ENCODE data around the gene NUBP2.

Gene NUBP2

DNA sequence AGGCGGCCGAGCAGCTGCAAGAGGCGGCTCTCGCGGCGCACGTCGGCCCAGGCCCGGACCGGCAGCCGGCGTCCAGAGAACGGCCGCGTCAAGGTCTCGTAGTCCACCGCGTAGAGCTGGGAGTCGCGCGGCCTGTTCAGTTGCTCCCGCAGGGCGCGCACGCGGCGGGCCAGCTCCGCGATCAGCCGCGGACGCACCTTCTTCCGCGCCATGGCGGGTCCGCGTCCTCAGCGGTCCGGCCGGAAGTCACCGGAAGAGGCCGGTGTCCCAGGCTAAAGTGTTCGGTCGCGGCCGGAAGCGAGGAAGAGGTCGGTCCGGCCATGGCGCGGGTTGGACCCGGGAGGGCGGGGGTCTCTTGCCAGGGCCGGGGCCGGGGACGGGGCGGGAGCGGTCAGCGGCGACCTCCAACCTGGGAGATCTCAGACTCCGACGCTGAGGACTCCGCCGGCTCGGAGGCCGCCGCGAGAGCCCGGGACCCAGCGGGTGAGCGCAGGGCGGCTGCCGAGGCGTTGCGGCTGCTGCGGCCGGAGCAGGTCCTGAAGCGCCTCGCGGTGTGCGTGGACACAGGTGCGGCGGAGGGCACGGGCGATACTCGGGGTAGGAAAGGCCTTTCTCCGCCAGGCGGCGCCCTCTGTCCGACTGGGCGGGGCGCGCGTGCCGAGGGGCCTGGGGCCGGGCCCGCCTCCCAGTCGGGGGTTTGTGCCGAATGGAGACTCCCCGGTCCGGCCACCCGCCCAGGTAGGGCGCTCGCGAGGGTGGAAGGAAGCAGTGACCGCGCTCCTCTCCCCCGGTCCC lies 9.7 kb upstream of the NUBP2 start, which contains the start of gene MRPS34:
TSS of gene MRPS34 (minus strand) at position 227 of the 795 bp plus-strand sequence. CDS start at position 212, 15 bp downstream.
- DNase-seq: peak; percentile 96

DNA sequence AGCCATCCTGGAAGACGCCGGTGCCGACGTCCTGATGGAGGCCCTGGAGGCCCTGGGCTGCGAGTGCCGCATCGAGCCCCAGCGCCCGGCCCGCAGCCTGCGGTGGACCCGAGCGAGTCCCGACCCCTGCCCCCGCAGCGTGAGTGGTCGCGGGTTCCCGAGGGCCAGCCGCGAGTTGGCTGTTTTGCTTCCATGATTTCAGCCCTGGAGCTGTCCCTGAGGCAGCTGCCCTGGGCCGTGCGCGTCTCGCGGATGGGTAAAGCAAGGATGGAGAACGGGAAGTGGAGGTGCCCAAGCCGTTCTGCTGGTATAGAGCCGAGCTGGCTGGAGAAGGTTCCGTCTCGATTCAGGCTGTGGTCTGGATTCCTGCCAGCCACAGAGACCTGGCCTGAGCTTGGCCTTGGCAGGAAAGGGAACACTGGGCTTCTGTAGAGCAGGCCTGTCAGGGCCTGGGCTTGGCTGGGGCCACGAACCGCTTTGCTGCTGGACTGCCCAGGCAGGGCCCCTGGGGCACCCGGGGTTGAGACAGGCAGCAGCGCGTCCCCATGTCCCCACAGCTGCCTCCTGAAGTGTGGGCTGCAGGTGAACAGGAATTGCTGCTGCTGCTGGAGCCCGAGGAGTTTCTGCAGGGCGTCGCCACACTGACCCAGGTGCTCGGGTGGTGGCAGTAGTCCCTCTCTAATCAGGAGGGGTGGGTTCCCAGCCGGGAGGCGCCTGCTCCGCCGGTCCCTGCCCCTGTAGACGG lies 8.9 kb upstream of the NUBP2 start:
- peak; percentile 53 for DNase-seq

- no peak for DNase-seq
Measured at GRCh38 chr16:1774448-1774780, 8.3 kb upstream of the NUBP2 start.

GRCh38 chr16:1775006-1775845 lies 7.5 kb upstream of the NUBP2 start:
- DNase-seq: no peak

DNA sequence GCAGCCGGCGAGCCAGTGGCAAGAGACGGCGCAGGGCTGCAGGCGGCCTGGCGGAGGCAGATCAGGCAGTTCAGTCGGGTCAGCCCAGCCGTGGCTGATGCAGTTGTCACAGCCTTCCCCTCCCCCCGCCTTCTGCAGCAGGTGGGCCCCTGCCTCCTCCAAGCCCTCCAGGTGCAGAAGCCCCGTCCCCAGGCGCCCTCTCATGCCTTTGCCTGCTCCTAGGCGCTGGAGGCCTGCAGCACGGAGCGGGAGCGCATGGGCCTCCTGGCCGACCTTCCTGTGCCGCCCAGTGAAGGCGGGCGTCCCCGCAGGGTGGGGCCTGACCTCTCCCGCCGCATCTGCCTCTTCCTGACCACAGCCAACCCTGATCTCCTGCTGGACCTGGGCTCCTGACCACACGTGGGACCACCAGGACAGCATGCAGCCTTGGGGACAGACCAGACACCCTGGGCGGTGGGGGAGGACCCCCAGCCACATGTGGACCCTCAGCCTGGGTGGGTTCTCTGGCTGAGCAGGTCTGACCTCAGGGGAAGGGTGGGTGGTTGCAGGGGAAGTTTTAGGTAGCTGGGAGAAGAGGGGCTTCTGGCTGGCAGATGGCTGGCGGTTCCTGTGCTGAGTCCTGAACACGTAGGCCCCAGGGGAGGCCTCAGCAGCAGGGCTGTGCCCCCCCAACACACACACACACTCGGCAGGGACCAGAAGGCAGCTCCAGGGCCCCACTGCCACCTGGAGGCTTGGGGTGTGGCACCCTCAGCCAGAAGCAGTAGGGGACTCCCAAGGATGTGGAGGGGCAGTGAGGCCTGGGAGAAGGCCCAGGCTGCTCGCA lies 6.7 kb upstream of the NUBP2 start:
- no peak for DNase-seq

DNA sequence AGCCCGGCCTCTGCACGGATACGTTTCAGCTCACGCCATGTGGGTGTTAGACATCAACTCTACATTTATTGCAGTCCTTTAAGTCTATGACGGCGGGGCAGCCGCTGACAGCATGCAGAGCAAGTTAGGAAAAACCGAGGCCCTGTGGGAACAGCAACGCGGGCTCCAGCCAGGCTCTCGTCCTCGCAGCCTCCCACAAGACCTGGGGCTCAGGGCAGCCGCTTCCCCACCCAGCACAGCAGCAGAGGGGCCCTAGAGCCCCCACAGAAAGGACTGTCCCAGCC lies 6.1 kb upstream of the NUBP2 start:
- no peak for DNase-seq

- DNase-seq: no peak
Measured at GRCh38 chr16:1776991-1777374, 5.8 kb upstream of the NUBP2 start.

- DNase-seq: no peak
Measured at GRCh38 chr16:1777375-1778199, 5.2 kb upstream of the NUBP2 start.

DNA sequence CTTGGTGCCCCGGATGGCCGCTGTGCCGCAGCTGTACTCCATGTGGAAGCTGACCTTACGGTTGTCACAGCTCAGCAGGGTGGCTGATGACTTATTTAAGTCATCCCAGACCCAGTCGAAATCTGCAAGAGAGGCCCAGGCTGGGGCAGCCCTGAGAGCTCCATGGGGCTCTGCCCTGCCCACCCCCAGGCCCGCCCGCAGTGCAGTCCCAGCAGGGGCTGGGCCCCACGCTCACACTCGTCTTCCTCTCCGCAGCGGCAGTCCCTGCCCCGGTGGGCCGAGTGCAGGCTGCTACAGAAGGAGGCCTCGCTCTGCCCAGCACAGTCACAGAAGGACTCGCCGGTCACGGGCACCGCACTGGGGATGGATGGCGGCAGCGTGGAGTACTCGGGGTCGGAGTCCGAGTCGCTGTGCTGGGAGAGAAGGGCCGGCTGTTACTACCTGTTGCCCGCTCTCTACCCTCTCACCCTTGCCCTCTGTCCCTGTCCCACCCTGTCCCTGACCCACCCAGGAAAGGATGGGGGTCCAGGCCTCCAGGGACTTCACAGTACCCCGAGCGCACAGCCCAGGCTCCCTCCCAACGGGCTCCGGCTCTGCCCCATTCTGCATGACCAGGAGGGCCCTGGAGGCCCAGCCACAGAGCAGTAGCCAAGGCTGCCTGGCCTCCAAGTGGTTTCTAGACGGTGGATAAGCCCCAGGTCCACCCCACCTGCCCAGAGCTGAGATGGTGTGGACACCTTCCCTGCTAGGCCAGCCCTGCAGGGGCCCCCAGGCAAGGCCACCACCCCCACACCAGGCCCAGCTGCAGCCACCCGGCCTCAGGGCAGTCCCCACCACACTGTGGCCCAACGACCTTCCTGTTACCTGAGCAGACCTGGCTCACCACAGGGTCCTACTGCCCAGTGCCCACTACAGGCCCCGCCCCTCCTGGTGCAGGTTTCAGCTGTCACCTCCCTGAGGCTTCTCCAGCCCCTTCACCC lies 4.3 kb upstream of the NUBP2 start:
- no peak for DNase-seq

DNA sequence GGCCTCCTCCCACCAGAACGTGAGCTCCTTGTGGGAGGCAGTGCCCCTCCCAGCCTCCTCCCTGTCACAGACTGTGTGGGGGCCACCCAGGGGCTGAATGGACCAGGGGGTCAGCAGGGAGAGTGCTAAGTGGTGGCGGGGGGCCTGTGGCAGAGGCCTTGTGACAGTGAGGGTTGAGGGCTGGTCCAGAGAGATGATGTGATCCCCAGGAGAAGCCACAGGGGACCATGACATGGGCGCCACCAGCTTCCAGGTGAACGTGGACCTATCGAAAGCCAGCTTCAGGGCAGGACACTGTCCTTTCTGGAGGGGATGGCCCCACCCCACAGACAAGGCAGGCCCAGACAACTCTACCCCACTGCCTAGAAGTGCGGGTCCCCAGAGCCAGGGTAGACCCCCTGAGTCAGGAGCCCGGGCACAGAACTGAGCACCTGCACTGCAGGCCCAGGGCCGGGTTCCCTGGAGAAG lies 3.5 kb upstream of the NUBP2 start:
- DNase-seq: no peak

- DNase-seq: no peak
Measured at GRCh38 chr16:1779741-1780676, 2.8 kb upstream of the NUBP2 start.

DNA sequence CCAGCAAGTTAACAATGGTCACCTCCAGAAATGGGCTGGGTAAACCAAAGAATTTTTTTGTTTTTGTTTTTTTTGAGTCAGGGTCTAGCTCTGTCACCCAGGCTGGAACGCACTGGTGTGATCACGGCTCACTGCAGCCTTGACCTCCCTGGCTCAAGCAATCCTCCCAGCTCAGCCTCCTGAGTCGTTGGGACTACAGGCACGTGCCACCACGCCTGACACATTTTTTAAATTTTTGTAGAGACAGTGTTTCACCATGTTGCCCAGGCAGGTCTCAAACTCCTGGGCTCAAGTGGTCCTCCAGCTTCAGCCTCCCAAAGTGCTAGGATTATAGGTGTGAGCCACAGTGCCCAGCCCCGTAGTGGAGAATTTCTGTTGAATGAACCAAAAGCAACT lies 2.1 kb upstream of the NUBP2 start:
- no peak for DNase-seq

DNA sequence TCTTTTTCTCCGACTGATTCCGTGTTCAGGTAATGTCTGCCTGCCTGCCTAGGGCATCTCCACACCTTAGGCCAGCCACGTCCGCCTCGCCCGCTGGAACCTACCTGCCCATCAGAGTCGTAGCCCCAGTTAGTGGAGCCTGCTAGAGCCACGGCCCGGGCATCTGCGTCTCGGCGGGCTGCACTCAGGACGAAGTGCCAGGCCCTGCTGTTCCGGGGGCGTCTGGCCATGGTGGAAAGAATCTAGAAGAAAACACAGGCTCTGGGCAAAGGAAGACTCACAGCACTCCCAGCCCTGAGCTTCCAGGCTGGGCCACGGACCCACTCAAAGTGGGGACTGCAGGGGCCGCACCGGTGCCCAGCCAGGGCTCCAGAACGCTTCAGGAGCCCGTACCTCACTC lies 1.5 kb upstream of the NUBP2 start:
- DNase-seq: no peak

DNA sequence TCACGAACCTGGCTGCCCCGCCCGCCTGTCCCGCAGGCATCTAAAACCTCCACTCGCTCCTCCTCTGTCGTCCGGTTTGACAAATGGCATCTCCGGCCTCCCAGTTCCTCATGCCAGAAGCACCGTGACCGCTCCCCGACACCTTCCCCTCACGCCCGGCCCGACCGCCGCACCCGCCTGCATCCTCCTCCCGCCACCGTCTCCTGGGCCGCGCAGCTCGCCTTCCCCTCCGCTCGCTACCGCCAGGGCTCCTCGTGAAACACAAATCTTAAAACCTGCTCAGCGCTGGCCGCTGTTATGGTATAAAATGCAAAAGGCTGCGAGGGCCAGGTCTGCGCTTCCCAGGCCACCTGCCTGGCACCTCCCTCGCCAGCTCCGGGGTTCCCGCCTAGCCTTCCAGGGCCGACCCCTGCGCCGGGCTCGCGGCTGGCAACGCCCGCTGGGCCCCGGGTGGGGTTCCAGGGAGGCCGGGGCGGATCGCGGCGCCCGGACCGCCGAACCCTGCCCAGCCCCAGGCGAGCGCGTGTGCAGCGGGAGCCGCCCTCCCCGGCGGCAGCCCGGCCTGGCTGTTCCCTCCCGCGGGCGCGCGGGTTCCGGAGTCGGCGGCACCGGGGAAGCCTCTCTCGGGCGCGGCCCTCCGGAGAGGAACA lies 877 bp upstream of the NUBP2 start:
- DNase-seq: peak; percentile 73

- DNase-seq: no peak
Measured at GRCh38 chr16:1784977-1785845, 2.5 kb downstream of the NUBP2 start.

GRCh38 chr16:1785846-1786170 lies 3.0 kb downstream of the NUBP2 start:
- no peak for DNase-seq

- DNase-seq: no peak
Measured at GRCh38 chr16:1786242-1787055, 3.7 kb downstream of the NUBP2 start.

Data from NCI-H69 (cell line).